KMS-11 (cell line): ENCODE results near the gene TMEM98.
A peak's percentile ranks its signal among the peaks of the same experiment; 100 is the strongest.

ENCODE experiments used
- H2AFZ ChIP-seq: fragments of 200-600 bp; sonication (generic); 2 replicates; pipeline ENCODE4 v1.6.1; 2016; ENCODE audit warnings: antibody characterized with exemption, mixed run types, low read depth
- H3K27ac ChIP-seq: fragments of 200-600 bp; sonication (generic); 2 replicates; pipeline ENCODE4 v1.6.1; 2016; ENCODE audit warnings: mild to moderate bottlenecking, mixed run types
- H3K27me3 ChIP-seq: fragments of 200-600 bp; sonication (generic); 2 replicates; pipeline ENCODE4 v1.6.1; 2017; ENCODE audit warnings: mild to moderate bottlenecking, low read depth, mixed run types, moderate library complexity; ENCODE audit not compliant: insufficient read depth
- H3K36me3 ChIP-seq: fragments of 200-600 bp; sonication (generic); 2 replicates; pipeline ENCODE4 v1.6.1; 2017; ENCODE audit warnings: mild to moderate bottlenecking, mixed run types; ENCODE audit not compliant: insufficient read depth
- H3K4me1 ChIP-seq: fragments of 200-600 bp; sonication (generic); 2 replicates; pipeline ENCODE4 v1.6.1; 2016; ENCODE audit warnings: mild to moderate bottlenecking, low read depth, mixed run types; ENCODE audit not compliant: poor library complexity, severe bottlenecking
- H3K4me2 ChIP-seq: fragments of 200-600 bp; sonication (generic); 2 replicates; pipeline ENCODE4 v1.7.0; 2016; ENCODE audit warnings: mild to moderate bottlenecking, mixed run types
- H3K4me3 ChIP-seq: fragments of 200-600 bp; sonication (generic); IDR thresholded peaks from 2 replicates; pipeline ENCODE4 v1.6.1; 2017; ENCODE audit warnings: low read depth, low read length, mixed read lengths; ENCODE audit not compliant: insufficient read depth
- H3K79me2 ChIP-seq: fragments of 200-600 bp; sonication (generic); 2 replicates; pipeline ENCODE4 v1.6.1; 2016; ENCODE audit warnings: low read depth, mixed run types; ENCODE audit not compliant: insufficient read depth
- H3K9ac ChIP-seq: fragments of 200-600 bp; sonication (generic); 2 replicates; pipeline ENCODE4 v1.6.1; 2016; ENCODE audit warnings: mild to moderate bottlenecking, mixed run types
- H4K20me1 ChIP-seq: fragments of 200-600 bp; sonication (generic); 2 replicates; pipeline ENCODE4 v1.6.1; 2016; ENCODE audit warnings: mild to moderate bottlenecking, mixed run types; ENCODE audit not compliant: insufficient read depth
- TF ChIP-seq, protein P1 (sequence below): fragments of 200-600 bp; sonication (generic); conservative IDR thresholded peaks from 2 replicates; pipeline ENCODE4 v1.6.1; 2017; ENCODE audit warnings: low read depth, mild to moderate bottlenecking, antibody characterized with exemption, low read length, moderate library complexity, mixed read lengths

The TMEM98 gene

GRCh38 chr17:32928586-32929535 lies 908 bp downstream of the TMEM98 start:
- no peaks in the 10 kb centered on the region for H3K79me2 ChIP-seq
- H3K36me3 ChIP-seq, result no peaks in the 10 kb centered on the region
- no peak overlapping the region for H3K4me2 ChIP-seq
- peaks cover 6% of the 10 kb centered on the region; the same call in 1 of the 2 replicates for H3K27me3 ChIP-seq
- H4K20me1 ChIP-seq, result no peaks in the 10 kb centered on the region
- no peak overlapping the region for H3K9ac ChIP-seq
- no peaks in the 10 kb centered on the region for H3K4me1 ChIP-seq
- TF ChIP-seq, protein P1, sequence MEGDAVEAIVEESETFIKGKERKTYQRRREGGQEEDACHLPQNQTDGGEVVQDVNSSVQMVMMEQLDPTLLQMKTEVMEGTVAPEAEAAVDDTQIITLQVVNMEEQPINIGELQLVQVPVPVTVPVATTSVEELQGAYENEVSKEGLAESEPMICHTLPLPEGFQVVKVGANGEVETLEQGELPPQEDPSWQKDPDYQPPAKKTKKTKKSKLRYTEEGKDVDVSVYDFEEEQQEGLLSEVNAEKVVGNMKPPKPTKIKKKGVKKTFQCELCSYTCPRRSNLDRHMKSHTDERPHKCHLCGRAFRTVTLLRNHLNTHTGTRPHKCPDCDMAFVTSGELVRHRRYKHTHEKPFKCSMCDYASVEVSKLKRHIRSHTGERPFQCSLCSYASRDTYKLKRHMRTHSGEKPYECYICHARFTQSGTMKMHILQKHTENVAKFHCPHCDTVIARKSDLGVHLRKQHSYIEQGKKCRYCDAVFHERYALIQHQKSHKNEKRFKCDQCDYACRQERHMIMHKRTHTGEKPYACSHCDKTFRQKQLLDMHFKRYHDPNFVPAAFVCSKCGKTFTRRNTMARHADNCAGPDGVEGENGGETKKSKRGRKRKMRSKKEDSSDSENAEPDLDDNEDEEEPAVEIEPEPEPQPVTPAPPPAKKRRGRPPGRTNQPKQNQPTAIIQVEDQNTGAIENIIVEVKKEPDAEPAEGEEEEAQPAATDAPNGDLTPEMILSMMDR, result no peak
- H2AFZ ChIP-seq, result peak overlapping the region; percentile 13; the same call in 1 of the 2 replicates
- no peak overlapping the region for H3K4me3 ChIP-seq
- H3K27ac ChIP-seq, result no peak overlapping the region

GRCh38 chr17:32929588-32929987 lies 1.6 kb downstream of the TMEM98 start:
- H3K9ac ChIP-seq, result no peak overlapping the region
- no peaks in the 10 kb centered on the region for H3K79me2 ChIP-seq
- no peak overlapping the region for H3K27ac ChIP-seq
- no peak overlapping the region for H2AFZ ChIP-seq
- H4K20me1 ChIP-seq, result no peaks in the 10 kb centered on the region
- peaks cover 6% of the 10 kb centered on the region; the same call in 1 of the 2 replicates for H3K27me3 ChIP-seq
- TF ChIP-seq, protein P1, result no peak
- H3K4me2 ChIP-seq, result no peak overlapping the region
- no peaks in the 10 kb centered on the region for H3K4me1 ChIP-seq
- H3K4me3 ChIP-seq, result no peak overlapping the region
- H3K36me3 ChIP-seq, result no peaks in the 10 kb centered on the region

DNA sequence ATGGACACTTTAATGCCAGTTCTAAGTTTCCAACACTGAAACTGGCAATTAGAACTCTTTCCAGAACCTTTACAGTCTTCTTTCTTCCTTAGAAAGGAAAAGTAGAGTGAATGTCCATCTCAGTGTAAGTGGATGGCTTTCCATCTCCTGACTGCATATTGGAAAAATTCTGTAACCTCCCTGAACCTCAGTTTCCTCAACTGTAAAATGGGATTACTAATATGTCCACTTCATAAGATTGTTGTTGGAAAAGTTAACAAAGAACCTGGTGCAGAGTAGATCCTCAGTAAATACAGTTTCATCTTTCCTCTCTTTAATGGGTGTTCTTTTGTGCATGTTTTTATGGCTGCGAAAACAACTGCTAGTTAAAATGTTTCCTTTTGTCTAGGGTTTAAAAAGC lies 2.6 kb downstream of the TMEM98 start:
- no peaks in the 10 kb centered on the region for H3K79me2 ChIP-seq
- H3K36me3 ChIP-seq, result no peaks in the 10 kb centered on the region
- peaks cover 6% of the 10 kb centered on the region; the same call in 1 of the 2 replicates for H3K27me3 ChIP-seq
- no peak overlapping the region for H3K9ac ChIP-seq
- H3K4me3 ChIP-seq, result no peak overlapping the region
- no peak overlapping the region for H3K4me2 ChIP-seq
- H3K4me1 ChIP-seq, result no peaks in the 10 kb centered on the region
- no peaks in the 10 kb centered on the region for H4K20me1 ChIP-seq
- H3K27ac ChIP-seq, result no peak overlapping the region
- no peak overlapping the region for H2AFZ ChIP-seq
- TF ChIP-seq, protein P1, result no peak

- no peaks in the 10 kb centered on the region for H4K20me1 ChIP-seq
- peaks cover 6% of the 10 kb centered on the region; the same call in 1 of the 2 replicates for H3K27me3 ChIP-seq
- no peak overlapping the region for H2AFZ ChIP-seq
- H3K27ac ChIP-seq, result no peak overlapping the region
- H3K79me2 ChIP-seq, result no peaks in the 10 kb centered on the region
- H3K4me2 ChIP-seq, result no peak overlapping the region
- H3K4me1 ChIP-seq, result peaks cover 4% of the 10 kb centered on the region
- no peak overlapping the region for H3K9ac ChIP-seq
- TF ChIP-seq, protein P1, result no peak
- H3K4me3 ChIP-seq, result no peak overlapping the region
- no peaks in the 10 kb centered on the region for H3K36me3 ChIP-seq
These were observed 3.7 kb downstream of the TMEM98 start for GRCh38 chr17:32931686-32932085.
